IPS DF 19.7 (cell line): Measurements from ENCODE around the gene ADGRF3.
"Not testable (repeated sequence)": the region's sequence is repeated elsewhere in the genome, so short reads cannot be mapped to it uniquely, and the experiment has no call there.

Experiments used
- DNase-seq: peaks from one replicate; pipeline ENCODE4 v3.0.0-alpha.2; 2013; ENCODE audit warnings: low read depth, low spot score

The ADGRF3 gene

DNA sequence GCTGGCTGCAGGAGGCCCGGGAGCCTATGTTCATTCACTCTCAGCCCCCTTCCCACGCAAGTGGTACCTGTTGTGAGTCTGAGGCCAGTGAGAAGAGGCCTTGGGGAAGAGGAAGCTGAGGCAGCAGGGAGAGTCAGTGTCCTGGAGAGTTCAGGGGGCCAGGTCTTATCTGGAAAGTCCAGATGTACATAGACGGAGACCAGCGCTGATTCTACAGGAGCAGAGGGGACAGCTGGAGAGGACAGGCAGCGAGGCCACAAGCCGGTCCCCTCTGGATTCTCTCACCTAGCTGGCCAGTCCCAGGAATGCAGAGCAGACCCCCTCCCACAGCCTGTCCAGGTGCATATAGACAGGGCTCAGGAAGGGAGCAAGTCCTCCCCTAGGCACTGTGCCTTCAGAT is 29.7 kb downstream of the ADGRF3 start:
- no peak for DNase-seq

- DNase-seq = no peak
These were observed 30.5 kb downstream of the ADGRF3 start for GRCh38 chr2:26316041-26316440.

DNA sequence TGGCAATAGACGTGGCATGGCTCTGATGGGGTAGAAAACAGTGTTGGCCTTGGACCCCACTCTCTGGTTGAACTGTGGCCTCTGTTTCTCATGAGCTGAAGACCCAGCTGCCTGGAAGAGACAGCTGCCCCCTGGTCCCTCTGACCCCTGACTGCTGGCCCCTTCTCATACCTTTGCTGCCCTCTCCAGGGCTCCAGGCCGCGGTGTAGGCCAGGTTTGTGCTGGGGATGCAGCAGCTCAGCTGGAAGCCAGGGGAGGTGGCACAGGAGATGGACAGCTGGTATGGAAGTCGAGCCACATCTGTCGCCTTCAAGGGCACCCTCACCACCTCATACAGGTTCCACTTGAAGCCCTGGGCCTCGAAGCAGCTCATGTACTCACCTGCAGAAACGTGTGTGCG is 32.3 kb downstream of the ADGRF3 start:
- DNase-seq = no peak

- DNase-seq = no peak
These were observed 33.1 kb downstream of the ADGRF3 start for GRCh38 chr2:26313446-26313845.

GRCh38 chr2:26312471-26312870 is 34.1 kb downstream of the ADGRF3 start:
- DNase-seq = no peak

- no peak for DNase-seq
These were observed 36.7 kb downstream of the ADGRF3 start for GRCh38 chr2:26309921-26310320.

DNA sequence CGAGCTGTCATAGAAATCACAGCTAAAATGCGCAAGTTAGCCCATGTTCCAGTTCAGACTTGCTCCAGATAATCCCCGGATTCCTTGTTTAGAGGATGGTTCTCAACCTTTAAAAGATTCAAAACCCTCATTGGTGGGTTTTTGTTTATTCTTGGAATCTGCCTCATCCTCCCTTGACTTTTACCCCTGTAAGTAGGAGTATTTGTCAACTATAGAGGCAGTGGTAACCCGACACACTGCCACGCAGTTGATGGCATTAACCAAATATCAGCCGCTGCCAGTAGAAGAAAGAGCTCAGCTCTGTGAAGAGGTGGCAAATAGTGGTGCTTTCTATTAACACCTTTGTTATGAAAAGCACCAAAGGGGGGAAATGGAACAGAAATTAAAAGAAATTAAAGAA is 41.0 kb downstream of the ADGRF3 start:
- DNase-seq = no peak

DNA sequence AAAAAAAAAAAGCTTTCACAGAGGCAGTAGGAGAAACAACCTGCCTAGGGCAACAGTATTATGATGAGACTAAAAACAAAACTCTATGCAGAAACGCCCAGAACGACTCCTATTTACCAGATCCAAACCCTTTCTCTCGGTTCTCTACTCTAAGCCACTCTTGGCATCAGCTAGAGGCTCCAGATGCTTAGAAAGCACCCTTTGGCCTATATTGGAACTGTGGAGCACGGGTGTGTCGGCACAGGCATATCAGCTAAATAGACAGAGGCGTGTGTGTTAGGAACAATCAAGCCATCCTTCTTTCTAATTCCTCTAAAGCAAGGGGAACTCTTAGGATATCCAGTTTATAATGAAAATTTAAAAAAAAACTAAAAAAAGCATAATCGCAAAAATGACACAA is 41.5 kb downstream of the ADGRF3 start:
- not testable (repeated sequence) for DNase-seq

DNA sequence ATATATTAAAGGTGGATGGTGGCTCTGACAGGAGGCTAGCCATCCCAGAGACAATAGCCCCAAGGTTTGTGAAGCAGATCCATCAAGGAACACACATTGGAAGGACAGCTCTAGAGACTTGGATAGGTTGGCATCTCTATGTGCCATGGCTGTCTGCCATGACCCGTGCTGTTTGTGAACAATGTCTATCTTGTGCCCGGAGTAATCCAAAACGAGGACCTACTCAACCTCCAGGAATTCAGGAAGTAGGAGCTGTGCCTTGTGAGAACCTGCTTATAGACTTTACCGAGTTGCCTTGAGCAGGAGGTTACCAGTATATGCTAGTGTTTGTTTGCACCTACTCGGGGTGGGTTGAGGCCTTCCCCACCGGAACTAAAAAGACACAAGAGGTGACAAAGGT is 43.7 kb downstream of the ADGRF3 start:
- DNase-seq = no peak

DNA sequence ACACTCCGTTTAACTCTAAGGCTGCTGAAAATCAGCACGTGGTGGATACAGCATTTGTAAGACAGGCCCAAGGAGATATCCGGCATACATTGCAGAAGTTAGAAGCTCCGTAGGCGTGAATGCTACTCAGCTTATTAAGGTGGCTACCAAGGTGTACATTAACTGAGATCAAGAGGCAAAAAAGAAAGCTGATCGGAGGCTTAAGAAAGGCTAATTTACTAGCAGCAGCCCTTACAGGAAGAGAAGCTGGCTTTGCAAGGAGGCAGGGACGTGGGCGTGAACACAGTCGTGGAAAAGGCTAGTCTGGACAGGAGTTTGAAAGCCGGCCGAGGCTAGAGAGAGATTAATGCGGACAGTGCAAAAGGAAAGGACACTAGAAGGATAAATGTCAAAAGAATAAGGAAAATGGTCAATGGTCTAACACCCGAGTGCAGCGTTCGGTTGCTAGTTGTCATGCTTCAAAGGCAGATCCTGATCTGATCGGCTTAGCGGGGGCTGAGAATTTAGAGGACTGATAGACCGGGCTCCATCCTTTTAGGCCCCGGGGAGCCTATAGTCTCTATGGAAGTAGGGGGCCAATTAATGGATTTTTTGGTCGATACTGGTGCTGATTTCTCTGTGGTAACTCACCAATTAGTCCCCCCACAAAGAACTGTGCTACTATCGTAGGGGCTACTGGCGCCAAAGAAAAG is 46.2 kb downstream of the ADGRF3 start:
- no peak for DNase-seq

DNA sequence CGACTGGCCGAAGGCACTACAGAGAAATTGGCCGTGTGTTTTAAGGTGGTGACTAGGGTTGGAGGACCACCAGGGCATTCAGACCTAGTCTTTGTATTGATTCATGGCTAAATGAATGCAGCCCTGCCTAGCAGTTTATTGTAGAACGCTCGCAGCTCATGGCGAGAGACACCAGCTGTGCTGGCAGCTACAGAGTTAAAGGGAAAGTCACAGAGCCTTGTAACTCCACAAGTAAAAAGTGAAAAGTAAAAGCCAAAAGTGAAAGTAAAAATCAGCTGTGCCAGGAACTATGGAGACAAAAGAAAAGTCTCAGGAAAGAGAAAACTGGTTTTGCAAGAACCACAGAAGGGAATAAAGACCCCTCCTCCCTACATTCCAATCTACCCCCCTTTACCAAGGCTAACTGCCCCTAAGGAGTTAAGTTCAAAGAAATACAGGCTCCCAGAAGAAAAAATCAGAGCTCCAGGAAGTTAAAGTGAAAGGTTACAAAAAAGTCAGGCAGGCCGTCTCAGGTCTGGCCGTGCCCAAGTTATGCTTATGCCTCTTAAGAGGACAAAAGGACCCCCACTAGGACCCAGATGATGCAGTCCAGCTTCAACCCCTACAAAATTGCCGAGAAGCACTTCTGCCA is 47.0 kb downstream of the ADGRF3 start:
- peak; percentile 73 for DNase-seq

- no peak for DNase-seq
These were observed 47.8 kb downstream of the ADGRF3 start for GRCh38 chr2:26298638-26299393.

GRCh38 chr2:26298286-26298637 is 48.3 kb downstream of the ADGRF3 start:
- no peak for DNase-seq

- no peak for DNase-seq
These were observed 49.5 kb downstream of the ADGRF3 start for GRCh38 chr2:26297061-26297460.

DNA sequence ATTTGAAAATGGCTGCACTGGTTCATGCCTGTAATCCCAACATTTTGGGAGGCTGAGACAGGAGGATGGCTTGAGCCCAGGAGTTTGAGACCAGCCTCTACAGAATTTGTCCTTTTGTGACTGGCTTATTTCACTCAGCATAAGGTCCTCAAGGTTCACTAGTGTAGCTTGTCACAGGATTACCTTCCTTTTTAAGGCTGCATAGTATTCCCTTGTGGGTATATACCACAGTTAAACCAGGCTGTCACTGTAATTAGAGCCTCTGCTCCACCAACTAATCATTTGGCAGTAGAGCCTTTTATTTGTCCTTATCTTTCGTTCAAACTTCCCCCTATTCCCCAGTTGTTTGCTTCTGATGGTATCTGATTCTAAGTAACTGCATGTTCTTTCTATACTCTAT is 51.1 kb downstream of the ADGRF3 start:
- no peak for DNase-seq

GRCh38 chr2:26292646-26293045 is 53.9 kb downstream of the ADGRF3 start:
- no peak for DNase-seq

DNA sequence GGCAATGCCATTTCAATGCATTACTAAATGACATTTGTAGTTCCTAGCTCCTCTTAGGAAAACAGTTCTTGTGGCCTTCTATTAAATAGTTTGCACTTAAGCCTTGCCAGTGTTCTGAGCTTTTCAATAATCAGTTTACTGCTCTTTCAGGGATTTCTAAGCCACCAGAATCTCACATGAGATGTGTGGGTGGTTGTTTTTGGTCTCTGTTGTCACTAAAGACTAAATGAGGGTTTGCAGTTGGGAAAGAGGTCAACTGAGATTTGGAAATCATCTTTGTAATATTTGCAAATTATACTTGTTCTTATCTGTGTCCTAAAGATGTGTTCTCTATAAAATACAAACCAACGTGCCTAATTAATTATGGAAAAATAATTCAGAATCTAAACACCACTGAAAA is 56.6 kb downstream of the ADGRF3 start:
- DNase-seq = no peak

- no peak for DNase-seq
These were observed 60.7 kb downstream of the ADGRF3 start for GRCh38 chr2:26285931-26286330.

- no peak for DNase-seq
These were observed 62.5 kb downstream of the ADGRF3 start for GRCh38 chr2:26284132-26284531.

DNA sequence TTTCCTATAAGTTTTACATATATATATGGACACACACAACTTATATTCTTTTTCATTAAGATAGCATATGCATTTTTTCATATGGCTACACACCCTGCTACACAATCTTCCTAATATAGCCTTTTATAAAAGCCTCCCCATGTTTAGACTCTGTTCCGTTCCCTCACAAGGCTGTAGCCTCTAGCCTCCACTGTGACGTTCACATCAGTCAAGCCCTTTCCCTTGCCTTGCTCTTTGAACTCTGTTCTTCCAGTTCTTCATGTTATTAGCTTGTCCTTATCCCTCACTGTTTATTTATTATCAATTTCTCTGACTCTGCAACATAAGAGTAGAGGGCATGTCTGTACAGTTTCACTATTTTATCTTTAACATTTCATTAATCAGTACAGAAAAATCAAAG is 63.0 kb downstream of the ADGRF3 start:
- no peak for DNase-seq

DNA sequence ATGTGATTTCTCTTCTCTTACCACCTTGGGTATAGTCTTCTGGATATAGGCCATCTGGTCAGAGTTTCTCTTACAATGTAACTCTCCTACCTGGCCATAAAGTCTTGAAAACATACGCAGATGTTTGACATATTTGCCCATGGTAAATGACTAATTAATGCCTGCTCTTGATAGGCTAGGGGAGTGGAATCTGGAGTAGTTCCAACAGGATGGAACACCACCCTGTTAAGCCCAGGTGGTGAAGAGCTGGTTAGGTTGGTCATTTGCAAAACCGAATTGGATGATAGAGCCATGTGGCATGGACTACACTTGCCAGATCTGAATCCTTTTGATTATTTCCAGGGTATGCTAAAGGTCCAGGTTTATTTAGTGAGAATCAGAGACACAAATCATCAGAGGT is 65.4 kb downstream of the ADGRF3 start:
- no peak for DNase-seq

DNA sequence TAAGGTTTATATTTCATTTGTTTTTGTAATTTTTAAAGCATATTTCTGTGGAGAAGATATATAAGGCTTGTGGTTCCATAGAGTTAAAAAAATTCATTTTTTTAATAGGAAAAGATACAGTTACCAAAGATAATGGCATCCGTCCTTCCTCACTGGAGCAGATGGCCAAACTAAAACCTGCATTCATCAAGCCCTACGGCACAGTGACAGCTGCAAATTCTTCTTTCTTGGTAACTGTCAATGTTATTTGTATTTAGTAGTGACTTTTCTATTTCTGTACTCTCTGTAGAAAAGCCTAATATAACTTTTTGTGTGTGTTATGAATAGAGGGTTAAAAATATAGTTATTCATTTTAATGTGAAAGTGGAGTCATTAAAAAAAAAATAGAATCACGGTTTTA is 66.7 kb downstream of the ADGRF3 start:
- DNase-seq = no peak
